H9 (cell line): ENCODE measurements around the gene VAV1. TPM values are rescaled to one million over a fixed set of nuclear protein-coding genes. Genes with fewer than 3 reads are reported as not detected.
A peak's percentile ranks its signal among the peaks of the same experiment; 100 is the strongest.

Experiments
- DNase-seq: peaks from one replicate; pipeline ENCODE4 v3.0.0-alpha.2; 2017
- H2AFZ ChIP-seq: one replicate; pipeline ENCODE4 v1.6.1; 2013; ENCODE audit warnings: mild to moderate bottlenecking, low read length, control low read depth, moderate library complexity
- H2AK5ac ChIP-seq: 2 replicates; pipeline ENCODE4 v1.6.1; 2013; ENCODE audit warnings: low read length, control low read depth, mixed read lengths; ENCODE audit not compliant: insufficient read length
- H2BK120ac ChIP-seq: one replicate; pipeline ENCODE4 v1.6.1; 2013; ENCODE audit warnings: low read depth, mild to moderate bottlenecking, low read length, control low read depth, inconsistent platforms; ENCODE audit not compliant: poor library complexity, severe bottlenecking
- H2BK12ac ChIP-seq: 2 replicates; pipeline ENCODE4 v1.6.1; 2013; ENCODE audit warnings: low read length, control low read depth, mixed read lengths, low read depth; ENCODE audit not compliant: insufficient read length
- H2BK15ac ChIP-seq: 2 replicates; pipeline ENCODE4 v1.6.1; 2013; ENCODE audit warnings: low read depth, low read length, control low read depth
- H2BK20ac ChIP-seq: one replicate; pipeline ENCODE4 v1.6.1; 2013; ENCODE audit warnings: low read depth, mild to moderate bottlenecking, low read length, control low read depth, inconsistent platforms; ENCODE audit not compliant: poor library complexity, severe bottlenecking
- H2BK5ac ChIP-seq: 2 replicates; pipeline ENCODE4 v1.6.1; 2013; ENCODE audit warnings: low read length, control low read depth, mixed read lengths; ENCODE audit not compliant: insufficient read length
- H3K14ac ChIP-seq: 2 replicates; pipeline ENCODE4 v1.6.1; 2013; ENCODE audit warnings: low read length, control low read depth; ENCODE audit not compliant: insufficient read depth
- H3K18ac ChIP-seq: 2 replicates; pipeline ENCODE4 v1.6.1; 2013; ENCODE audit warnings: low read depth, mild to moderate bottlenecking, mixed read lengths, low read length, control low read depth; ENCODE audit not compliant: insufficient read length
- H3K23ac ChIP-seq: 2 replicates; pipeline ENCODE4 v1.6.1; 2013; ENCODE audit warnings: low read length, control low read depth, mixed read lengths, low read depth; ENCODE audit not compliant: insufficient read length
- H3K23me2 ChIP-seq: 2 replicates; pipeline ENCODE4 v1.6.1; 2013; ENCODE audit warnings: low read depth, mild to moderate bottlenecking, mixed read lengths, low read length, control low read depth; ENCODE audit not compliant: insufficient read length, poor library complexity, severe bottlenecking
- H3K27ac ChIP-seq: 2 replicates; pipeline ENCODE4 v1.5.1; 2013; ENCODE audit warnings: low read length, control low read depth, mixed read lengths, low read depth; ENCODE audit not compliant: insufficient read length
- H3K27me3 ChIP-seq: 2 replicates; pipeline ENCODE4 v1.6.1; 2013; ENCODE audit warnings: low read length, control low read depth, inconsistent platforms; ENCODE audit not compliant: insufficient read depth
- H3K4ac ChIP-seq: 2 replicates; pipeline ENCODE4 v1.6.1; 2013; ENCODE audit warnings: low read depth, mild to moderate bottlenecking, control low read depth, inconsistent platforms, low read length, moderate library complexity
- H3K4me1 ChIP-seq: 2 replicates; pipeline ENCODE4 v1.6.1; 2013; ENCODE audit warnings: low read length, control low read depth, inconsistent platforms; ENCODE audit not compliant: insufficient read depth
- H3K4me2 ChIP-seq: 2 replicates; pipeline ENCODE4 v1.6.1; 2013; ENCODE audit warnings: low read length, control low read depth, mixed read lengths; ENCODE audit not compliant: insufficient read length, insufficient read depth
- H3K56ac ChIP-seq: 2 replicates; pipeline ENCODE4 v1.6.1; 2013; ENCODE audit warnings: low read depth, mild to moderate bottlenecking, mixed read lengths, low read length, control low read depth; ENCODE audit not compliant: insufficient read length
- H3K79me1 ChIP-seq: 2 replicates; pipeline ENCODE4 v1.6.1; 2013; ENCODE audit warnings: low read depth, mild to moderate bottlenecking, moderate library complexity, low read length, control low read depth, inconsistent platforms; ENCODE audit not compliant: insufficient read depth, poor library complexity, severe bottlenecking
- H3K79me2 ChIP-seq: 2 replicates; pipeline ENCODE4 v1.6.1; 2013; ENCODE audit warnings: low read length, control low read depth, inconsistent platforms; ENCODE audit not compliant: insufficient read depth
- H3K9ac ChIP-seq: 2 replicates; pipeline ENCODE4 v1.6.1; 2013; ENCODE audit warnings: low read length, control low read depth, mixed read lengths; ENCODE audit not compliant: insufficient read length; ENCODE audit errors: extremely low read depth
- H3K9me3 ChIP-seq: one replicate; pipeline ENCODE4 v1.6.1; 2013; ENCODE audit warnings: low read depth, low read length, inconsistent platforms; ENCODE audit not compliant: control insufficient read depth
- H3T11ph ChIP-seq: one replicate; pipeline ENCODE4 v1.6.1; 2013; ENCODE audit warnings: mild to moderate bottlenecking, low read length, control low read depth, inconsistent platforms
- H4K20me1 ChIP-seq: one replicate; pipeline ENCODE4 v1.6.1; 2013; ENCODE audit not compliant: control insufficient read depth, insufficient read length, insufficient read depth
- H4K5ac ChIP-seq: 2 replicates; pipeline ENCODE4 v1.6.1; 2013; ENCODE audit warnings: low read depth, mild to moderate bottlenecking, mixed read lengths, low read length, control low read depth; ENCODE audit not compliant: insufficient read length
- H4K8ac ChIP-seq: replicated peaks from 2 replicates; pipeline ENCODE4 v1.6.1; 2013; ENCODE audit warnings: low read length, control low read depth, mixed read lengths, low read depth; ENCODE audit not compliant: insufficient read length
- H4K91ac ChIP-seq: 2 replicates; pipeline ENCODE4 v1.6.1; 2013; ENCODE audit warnings: low read depth, mild to moderate bottlenecking, moderate library complexity, mixed read lengths, low read length, control low read depth; ENCODE audit not compliant: insufficient read length
- H3K27ac Mint-ChIP-seq, 3 experiments: 2 replicates in 2 of 3; 3 replicates in 1 of 3; pipeline ENCODE4 v1.8.0; 2020 to 2021; ENCODE audit warnings: mixed read lengths in 3 of 3, mild to moderate bottlenecking in 1 of 3, moderate library complexity in 1 of 3
- H3K27me3 Mint-ChIP-seq: 2 replicates; pipeline ENCODE4 v1.8.0; 2021; ENCODE audit warnings: low read depth, mild to moderate bottlenecking, moderate library complexity, mixed read lengths
- H3K36me3 Mint-ChIP-seq, 3 experiments: 2 replicates in 2 of 3; 3 replicates in 1 of 3; pipeline ENCODE4 v1.8.0; 2020 to 2021; ENCODE audit warnings: low read depth in 3 of 3, mixed read lengths in 3 of 3; ENCODE audit not compliant: insufficient read depth in 1 of 3
- H3K4me1 Mint-ChIP-seq, 2 experiments: 2 replicates each; pipeline ENCODE4 v1.8.0; 2020; ENCODE audit warnings: mixed read lengths in 2 of 2
- H3K4me3 Mint-ChIP-seq, 2 experiments: 2 replicates in 1 of 2; 3 replicates in 1 of 2; pipeline ENCODE4 v1.8.0; 2020 to 2021; ENCODE audit warnings: mild to moderate bottlenecking in 2 of 2, mixed read lengths in 2 of 2, moderate library complexity in 1 of 2
- H3K9me3 Mint-ChIP-seq, 2 experiments: 2 replicates in 1 of 2; 3 replicates in 1 of 2; pipeline ENCODE4 v1.8.0; 2020; ENCODE audit warnings: mild to moderate bottlenecking in 2 of 2, mixed read lengths in 2 of 2, moderate library complexity in 1 of 2
- CTCF ChIP-seq: fragments of 200-600 bp; sonication (generic); conservative IDR thresholded peaks from 3 replicates; pipeline ENCODE4 v1.8.0; 2021; ENCODE audit warnings: antibody characterized with exemption, mild to moderate bottlenecking
- WGBS: extraction: QIAGEN DNeasy Blood & Tissue Kit; methylation state at CpG from one replicate; pipeline ENCODE4 v1.1.7; 2013; ENCODE audit warnings: missing lambda C conversion rate, low lambda C conversion rate, mixed read lengths; ENCODE audit not compliant: insufficient read length; ENCODE audit errors: extremely low coverage; 5-methylcytosine and 5-hydroxymethylcytosine counted together
- total RNA-seq: library from RNA; stranded (reverse); gene quantifications from 2 replicates; pipeline ENCODE4 v1.2.1, GENCODE V29; 2021

VAV1 gene
- total RNA-seq, 1 experiment from 2014 or later, result 0.90 TPM

GRCh38 chr19:6729573-6730152, 42.8 kb upstream of the VAV1 start:
- peaks cover 0 to 2% of the 10 kb centered on the region in 2 experiments; a peak in 1 of 5 replicates for H3K9me3 Mint-ChIP-seq
- Histone ChIP-seq H2BK120ac (no peak overlapping the region), H2BK15ac (no peak overlapping the region), H3K4me1 (no peaks in the 10 kb centered on the region; the same call in 1 of the 2 replicates), H3K56ac (no peak overlapping the region), H2AK5ac (no peak overlapping the region), H2BK5ac (no peak overlapping the region), H3K14ac (no peak overlapping the region), H3K79me1 (no peaks in the 10 kb centered on the region), H3T11ph (no peak overlapping the region), H3K23me2 (no peaks in the 10 kb centered on the region), H3K27ac (no peak overlapping the region), H3K4me2 (no peak overlapping the region), H2AFZ (no peak overlapping the region), H3K27me3 (no peaks in the 10 kb centered on the region), H4K91ac (no peak overlapping the region), H2BK20ac (no peak overlapping the region), H3K23ac (no peak overlapping the region), H4K8ac (no peak overlapping the region), H3K18ac (no peak overlapping the region), H3K9ac (no peak overlapping the region), H4K20me1 (peaks cover 2% of the 10 kb centered on the region), H4K5ac (no peak overlapping the region), H3K79me2 (no peaks in the 10 kb centered on the region), H3K9me3 (no peaks in the 10 kb centered on the region), H2BK12ac (no peak overlapping the region), H3K4ac (no peak overlapping the region)
- peak overlapping the region in 1 of 3 experiments; percentile 74; a peak in 1 of 7 replicates for H3K27ac Mint-ChIP-seq
- TF ChIP-seq CTCF, result no peak
- H3K36me3 Mint-ChIP-seq, result peaks cover 5 to 16% (median 12%) of the 10 kb centered on the region in 3 experiments; a peak in 6 of 7 replicates
- WGBS, result no CpG with 5 or more reads among the region's 23 CpGs
- H3K4me3 Mint-ChIP-seq, result peak overlapping the region in 1 of 2 experiments; percentile 26; a peak in 1 of 5 replicates
- no peaks in the 10 kb centered on the region; the same call in 1 of the 2 replicates for H3K27me3 Mint-ChIP-seq
- peaks cover 3 to 22% of the 10 kb centered on the region in 2 experiments; a peak in 2 of 4 replicates for H3K4me1 Mint-ChIP-seq
- DNase-seq, result no peak
